HEK293 (cell line): ENCODE data around the gene LSG1.

ENCODE experiments used
- CTCF ChIA-PET: fragments of 350-600 bp; formaldehyde crosslinking; extraction: SDS; loops from one replicate; lab custom pipeline; 2021; ENCODE audit warnings: antibody characterized with exemption; lab: Yijun Ruan, JAX
- POLR2A ChIA-PET: fragments of 300-600 bp; formaldehyde crosslinking; extraction: SDS; loops from one replicate; lab custom pipeline; 2020; ENCODE audit warnings: antibody characterized with exemption, inconsistent platforms; lab: Yijun Ruan, JAX
- H3K27ac ChIP-seq: fragments of 200-500 bp; sonication (Bioruptor generic); 2 replicates; pipeline ENCODE4 v1.5.1; 2014; ENCODE audit warnings: low read depth, low read length, control low read depth, inconsistent platforms; ENCODE audit errors: extremely low read depth
- H3K36me3 ChIP-seq, 2 experiments: fragments of 200-500 bp in 1 of 2; sonication (Bioruptor generic) in 1 of 2; 1 replicate in 1 of 2; 2 replicates in 1 of 2; pipeline ENCODE4 v1.5.1; 2014 to 2017; ENCODE audit warnings: inconsistent platforms in 2 of 2, low read length in 2 of 2; ENCODE audit not compliant: control insufficient read depth in 2 of 2, insufficient read depth in 1 of 2
- H3K4me1 ChIP-seq: fragments of 200-500 bp; sonication (Bioruptor generic); 2 replicates; pipeline ENCODE4 v1.5.1; 2014; ENCODE audit warnings: mild to moderate bottlenecking, low read length, inconsistent platforms; ENCODE audit not compliant: control insufficient read depth, insufficient read depth
- H3K4me3 ChIP-seq: 2 replicates; pipeline ENCODE4 v1.5.1; 2011; ENCODE audit warnings: low read depth, mild to moderate bottlenecking, control low read depth, low read length, moderate library complexity
- H3K9me3 ChIP-seq: fragments of 200-500 bp; sonication (Bioruptor generic); 2 replicates; pipeline ENCODE4 v1.5.1; 2014; ENCODE audit warnings: low read depth, low read length, inconsistent platforms; ENCODE audit not compliant: control insufficient read depth, insufficient read depth
- BCL11A ChIP-seq: fragments of 450-650 bp; formaldehyde crosslinking; IDR thresholded peaks from 2 replicates; pipeline ENCODE4 v1.5.1; 2016; ENCODE audit warnings: low read depth, missing biosample characterization, missing genetic modification characterization
- EGR2 ChIP-seq: fragments of 450-650 bp; formaldehyde crosslinking; IDR thresholded peaks from 2 replicates; pipeline ENCODE4 v1.5.1; 2016; ENCODE audit warnings: low read depth, missing biosample characterization, missing genetic modification characterization
- FEZF1 ChIP-seq: fragments of 450-650 bp; formaldehyde crosslinking; IDR thresholded peaks from 2 replicates; pipeline ENCODE4 v1.5.1; 2016; ENCODE audit warnings: missing biosample characterization, missing genetic modification characterization
- GLIS1 ChIP-seq: fragments of 450-650 bp; formaldehyde crosslinking; IDR thresholded peaks from 2 replicates; pipeline ENCODE4 v1.5.1; 2016; ENCODE audit warnings: missing biosample characterization, missing genetic modification characterization
- OVOL3 ChIP-seq: fragments of 450-650 bp; formaldehyde crosslinking; IDR thresholded peaks from 2 replicates; pipeline ENCODE4 v1.5.1; 2016; ENCODE audit warnings: missing biosample characterization, missing genetic modification characterization
- PRDM1 ChIP-seq: fragments of 450-650 bp; formaldehyde crosslinking; IDR thresholded peaks from 2 replicates; pipeline ENCODE4; 2016; ENCODE audit warnings: missing biosample characterization, missing genetic modification characterization
- REPIN1 ChIP-seq: fragments of 450-650 bp; formaldehyde crosslinking; IDR thresholded peaks from 2 replicates; pipeline ENCODE4 v1.5.1; 2017; ENCODE audit warnings: missing biosample characterization, missing genetic modification characterization, low read depth
- TCF7L2 ChIP-seq: IDR thresholded peaks from 2 replicates; pipeline ENCODE4 v1.6.1; 2011; ENCODE audit warnings: low read depth, mild to moderate bottlenecking, inconsistent platforms, low read length, moderate library complexity, borderline replicate concordance
- YY1 ChIP-seq: fragments of 450-650 bp; formaldehyde crosslinking; IDR thresholded peaks from 2 replicates; pipeline ENCODE4 v1.5.1; 2018; ENCODE audit warnings: missing biosample characterization, missing genetic modification characterization
- ZFHX2 ChIP-seq: fragments of 450-650 bp; formaldehyde crosslinking; conservative IDR thresholded peaks from 2 replicates; pipeline ENCODE4 v1.5.1; 2016; ENCODE audit warnings: missing biosample characterization, missing genetic modification characterization
- ZFP3 ChIP-seq: fragments of 450-650 bp; formaldehyde crosslinking; IDR thresholded peaks from 2 replicates; pipeline ENCODE4 v1.5.1; 2016; ENCODE audit warnings: low read depth, missing biosample characterization, missing genetic modification characterization
- ZNF146 ChIP-seq: fragments of 450-650 bp; formaldehyde crosslinking; IDR thresholded peaks from 2 replicates; pipeline ENCODE4 v1.5.1; 2016; ENCODE audit warnings: missing biosample characterization, missing genetic modification characterization
- ZNF16 ChIP-seq: fragments of 450-650 bp; formaldehyde crosslinking; IDR thresholded peaks from 2 replicates; pipeline ENCODE4 v1.5.1; 2016; ENCODE audit warnings: low read depth, missing biosample characterization, missing genetic modification characterization
- ZNF2 ChIP-seq: fragments of 450-650 bp; formaldehyde crosslinking; IDR thresholded peaks from 2 replicates; pipeline ENCODE4 v1.5.1; 2016; ENCODE audit warnings: missing biosample characterization, missing genetic modification characterization
- ZNF221 ChIP-seq: fragments of 450-650 bp; formaldehyde crosslinking; IDR thresholded peaks from 2 replicates; pipeline ENCODE4 v1.5.1; 2017; ENCODE audit warnings: missing biosample characterization, missing genetic modification characterization, borderline replicate concordance
- ZNF23 ChIP-seq: fragments of 450-650 bp; formaldehyde crosslinking; IDR thresholded peaks from 2 replicates; pipeline ENCODE4 v1.5.1; 2016; ENCODE audit warnings: missing biosample characterization, missing genetic modification characterization, borderline replicate concordance
- ZNF366 ChIP-seq: fragments of 450-650 bp; formaldehyde crosslinking; conservative IDR thresholded peaks from 2 replicates; pipeline ENCODE4 v1.5.1; 2016; ENCODE audit warnings: missing biosample characterization, missing genetic modification characterization
- ZNF394 ChIP-seq: fragments of 450-650 bp; formaldehyde crosslinking; IDR thresholded peaks from 2 replicates; pipeline ENCODE4 v1.5.1; 2016; ENCODE audit warnings: missing biosample characterization, missing genetic modification characterization, mild to moderate bottlenecking, moderate library complexity, borderline replicate concordance
- ZNF416 ChIP-seq: fragments of 450-650 bp; formaldehyde crosslinking; IDR thresholded peaks from 2 replicates; pipeline ENCODE4 v1.5.1; 2016; ENCODE audit warnings: missing biosample characterization, missing genetic modification characterization
- ZNF473 ChIP-seq: fragments of 450-650 bp; formaldehyde crosslinking; IDR thresholded peaks from 2 replicates; pipeline ENCODE4 v1.5.1; 2017; ENCODE audit warnings: missing biosample characterization, missing genetic modification characterization
- ZNF510 ChIP-seq: fragments of 450-650 bp; formaldehyde crosslinking; IDR thresholded peaks from 2 replicates; pipeline ENCODE4 v1.5.1; 2018; ENCODE audit warnings: mild to moderate bottlenecking, missing genetic modification characterization, missing biosample characterization; ENCODE audit not compliant: insufficient replicate concordance
- ZNF571 ChIP-seq: fragments of 450-650 bp; formaldehyde crosslinking; IDR thresholded peaks from 2 replicates; pipeline ENCODE4 v1.5.0; 2017; ENCODE audit warnings: missing biosample characterization, missing genetic modification characterization
- ZNF623 ChIP-seq: fragments of 450-650 bp; formaldehyde crosslinking; IDR thresholded peaks from 2 replicates; pipeline ENCODE4 v1.5.1; 2016; ENCODE audit warnings: missing biosample characterization, missing genetic modification characterization
- ZNF768 ChIP-seq: fragments of 450-650 bp; formaldehyde crosslinking; IDR thresholded peaks from 2 replicates; pipeline ENCODE4 v1.5.1; 2018; ENCODE audit warnings: missing biosample characterization, mild to moderate bottlenecking, missing genetic modification characterization
- ZNF791 ChIP-seq: fragments of 450-650 bp; formaldehyde crosslinking; IDR thresholded peaks from 2 replicates; pipeline ENCODE4 v1.5.1; 2016; ENCODE audit warnings: missing biosample characterization, missing genetic modification characterization
- ZSCAN23 ChIP-seq: fragments of 450-650 bp; formaldehyde crosslinking; IDR thresholded peaks from 2 replicates; pipeline ENCODE4 v1.5.1; 2016; ENCODE audit warnings: missing biosample characterization, missing genetic modification characterization
- ZSCAN5A ChIP-seq: fragments of 450-650 bp; formaldehyde crosslinking; IDR thresholded peaks from 2 replicates; pipeline ENCODE4 v1.5.1; 2016; ENCODE audit warnings: missing biosample characterization, missing genetic modification characterization
- TF ChIP-seq, protein P1 (sequence below): fragments of 450-650 bp; formaldehyde crosslinking; IDR thresholded peaks from 2 replicates; pipeline ENCODE4 v1.5.1; 2016; ENCODE audit warnings: missing biosample characterization, missing genetic modification characterization
- TF ChIP-seq, protein P2 (sequence below): fragments of 450-650 bp; formaldehyde crosslinking; IDR thresholded peaks from 2 replicates; pipeline ENCODE4 v1.5.1; 2016; ENCODE audit warnings: missing biosample characterization, missing genetic modification characterization
- TF ChIP-seq, protein P3 (sequence below): fragments of 450-650 bp; formaldehyde crosslinking; IDR thresholded peaks from 2 replicates; pipeline ENCODE4 v1.5.1; 2017; ENCODE audit warnings: missing biosample characterization, missing genetic modification characterization
- TF ChIP-seq, protein P4 (sequence below): fragments of 450-650 bp; IDR thresholded peaks from 2 replicates; pipeline ENCODE4 v1.5.1; 2018; ENCODE audit warnings: missing biosample characterization, missing genetic modification characterization

LSG1 gene

DNA sequence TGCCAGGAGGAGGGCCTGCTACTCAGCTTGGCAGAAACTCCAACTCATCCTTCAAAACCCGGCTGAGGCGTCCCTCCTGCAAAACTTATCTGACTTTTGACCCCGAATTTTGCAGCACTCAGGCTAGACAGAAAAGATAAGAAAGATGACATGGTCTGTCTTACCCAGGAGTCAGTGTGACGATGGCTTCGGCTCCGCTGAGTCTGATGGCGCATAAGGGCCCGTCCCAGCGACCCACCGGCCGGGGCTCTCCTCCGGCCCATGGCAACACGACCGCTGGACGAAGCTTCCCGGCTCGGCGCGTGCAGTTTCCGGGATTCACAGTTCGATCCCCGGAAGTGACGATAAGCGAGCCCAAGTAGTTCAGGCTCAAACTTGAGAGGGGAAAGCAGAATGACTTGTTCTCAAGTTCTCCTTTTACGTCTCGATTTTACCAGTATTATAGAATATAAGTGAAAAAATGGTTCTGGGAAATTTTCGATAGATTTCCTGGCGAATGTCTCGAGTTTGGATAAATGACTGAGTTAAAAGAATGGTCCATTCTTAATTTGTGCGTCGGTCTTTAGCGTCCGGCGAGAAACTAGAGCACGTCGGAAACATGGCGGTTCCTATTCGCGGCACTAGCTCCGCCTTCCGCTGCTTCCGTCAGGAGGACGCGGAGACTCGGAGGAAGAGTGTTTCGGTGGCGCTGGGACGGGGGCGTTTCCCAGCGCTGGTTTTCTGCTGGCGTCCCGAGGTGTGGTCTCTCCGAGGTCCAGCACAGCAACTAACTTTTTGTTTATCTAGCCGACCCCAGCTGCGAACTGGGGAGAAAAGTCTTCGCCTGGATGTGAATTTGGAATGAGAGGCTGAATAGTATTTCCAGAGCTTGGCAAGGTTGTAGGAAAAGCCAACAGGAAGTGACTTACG lies at the start of gene LSG1:
Gene LSG1, minus strand, starts transcription at position 292 of the 909 bp plus-strand sequence. Its CDS starts 29 bp downstream, at position 263.
- ChIA-PET CTCF (interaction anchor here (0.6 to 4.6 kb wide), 17 partner anchors 9 to 919 kb away, joined by 3 to 32 read pairs (median 3); partner anchors contain the start of genes FAM43A and XXYLT1), POLR2A (interaction anchor here (0.6 to 1.9 kb wide), 7 partner anchors 10 to 598 kb away, joined by 3 to 8 read pairs (median 4); partner anchors contain the start of gene FAM43A)
- H3K27ac ChIP-seq: peak within 1 kb of the TSS; percentile 53
- peaks cover 0 to 24% of the 10 kb centered on the region in 2 experiments; a peak in 2 of 3 replicates for H3K36me3 ChIP-seq
- peak within 1 kb of the TSS; percentile 86 for H3K4me3 ChIP-seq
- H3K4me1 ChIP-seq: no peaks in the 10 kb centered on the region
- no peaks in the 10 kb centered on the region for H3K9me3 ChIP-seq
- TF ChIP-seq ZNF2 (tag by site-specific recombination) (peak; percentile 98), ZNF791 (tag by site-specific recombination) (no peak), ZSCAN5A (tag by site-specific recombination) (peak; percentile 53; the same call in 1 of the 2 replicates), ZNF510 (tag by site-specific recombination) (no peak), ZNF23 (tag by site-specific recombination) (no peak), OVOL3 (no peak), ZFP3 (tag by site-specific recombination) (peak; percentile 66), ZNF416 (tag by site-specific recombination) (no peak), ZNF16 (tag by site-specific recombination) (no peak), REPIN1 (tag by site-specific recombination) (peak; percentile 75; the same call in 1 of the 2 replicates), PRDM1 (tag by site-specific recombination) (no peak; the same call in 1 of the 2 replicates), ZFHX2 (tag by site-specific recombination) (peak; percentile 87), GLIS1 (no peak), ZNF366 (tag by site-specific recombination) (peak; percentile 33; the same call in 1 of the 2 replicates), ZNF473 (tag by site-specific recombination) (no peak), ZNF394 (peak; percentile 64; the same call in 1 of the 2 replicates), ZNF768 (no peak), TCF7L2 (no peak; the same call in 1 of the 2 replicates), EGR2 (peak; percentile 65; the same call in 1 of the 2 replicates), ZNF221 (tag by site-specific recombination) (no peak), ZSCAN23 (tag by site-specific recombination) (0 out of 2 replicates have a peak, but pooled peaks have one; percentile 36), ZNF146 (tag by site-specific recombination) (peak; percentile 50), FEZF1 (tag by site-specific recombination) (0 out of 2 replicates have a peak, but pooled peaks have one; percentile 14), YY1 (tag by site-specific recombination) (peak; percentile 98), ZNF571 (no peak), ZNF623 (no peak), BCL11A (no peak)
- TF ChIP-seq, protein P1, sequence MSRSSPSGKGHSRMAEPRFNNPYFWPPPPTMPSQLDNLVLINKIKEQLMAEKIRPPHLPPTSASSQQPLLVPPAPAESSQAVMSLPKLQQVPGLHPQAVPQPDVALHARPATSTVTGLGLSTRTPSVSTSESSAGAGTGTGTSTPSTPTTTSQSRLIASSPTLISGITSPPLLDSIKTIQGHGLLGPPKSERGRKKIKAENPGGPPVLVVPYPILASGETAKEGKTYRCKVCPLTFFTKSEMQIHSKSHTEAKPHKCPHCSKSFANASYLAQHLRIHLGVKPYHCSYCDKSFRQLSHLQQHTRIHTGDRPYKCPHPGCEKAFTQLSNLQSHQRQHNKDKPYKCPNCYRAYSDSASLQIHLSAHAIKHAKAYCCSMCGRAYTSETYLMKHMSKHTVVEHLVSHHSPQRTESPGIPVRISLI: peak; percentile 60; the same call in 1 of the 2 replicates
- TF ChIP-seq, protein P2, sequence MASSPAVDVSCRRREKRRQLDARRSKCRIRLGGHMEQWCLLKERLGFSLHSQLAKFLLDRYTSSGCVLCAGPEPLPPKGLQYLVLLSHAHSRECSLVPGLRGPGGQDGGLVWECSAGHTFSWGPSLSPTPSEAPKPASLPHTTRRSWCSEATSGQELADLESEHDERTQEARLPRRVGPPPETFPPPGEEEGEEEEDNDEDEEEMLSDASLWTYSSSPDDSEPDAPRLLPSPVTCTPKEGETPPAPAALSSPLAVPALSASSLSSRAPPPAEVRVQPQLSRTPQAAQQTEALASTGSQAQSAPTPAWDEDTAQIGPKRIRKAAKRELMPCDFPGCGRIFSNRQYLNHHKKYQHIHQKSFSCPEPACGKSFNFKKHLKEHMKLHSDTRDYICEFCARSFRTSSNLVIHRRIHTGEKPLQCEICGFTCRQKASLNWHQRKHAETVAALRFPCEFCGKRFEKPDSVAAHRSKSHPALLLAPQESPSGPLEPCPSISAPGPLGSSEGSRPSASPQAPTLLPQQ (tag by site-specific recombination): peak; percentile 78
- TF ChIP-seq, protein P3, sequence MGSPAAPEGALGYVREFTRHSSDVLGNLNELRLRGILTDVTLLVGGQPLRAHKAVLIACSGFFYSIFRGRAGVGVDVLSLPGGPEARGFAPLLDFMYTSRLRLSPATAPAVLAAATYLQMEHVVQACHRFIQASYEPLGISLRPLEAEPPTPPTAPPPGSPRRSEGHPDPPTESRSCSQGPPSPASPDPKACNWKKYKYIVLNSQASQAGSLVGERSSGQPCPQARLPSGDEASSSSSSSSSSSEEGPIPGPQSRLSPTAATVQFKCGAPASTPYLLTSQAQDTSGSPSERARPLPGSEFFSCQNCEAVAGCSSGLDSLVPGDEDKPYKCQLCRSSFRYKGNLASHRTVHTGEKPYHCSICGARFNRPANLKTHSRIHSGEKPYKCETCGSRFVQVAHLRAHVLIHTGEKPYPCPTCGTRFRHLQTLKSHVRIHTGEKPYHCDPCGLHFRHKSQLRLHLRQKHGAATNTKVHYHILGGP (tag by site-specific recombination): no peak
- TF ChIP-seq, protein P4, sequence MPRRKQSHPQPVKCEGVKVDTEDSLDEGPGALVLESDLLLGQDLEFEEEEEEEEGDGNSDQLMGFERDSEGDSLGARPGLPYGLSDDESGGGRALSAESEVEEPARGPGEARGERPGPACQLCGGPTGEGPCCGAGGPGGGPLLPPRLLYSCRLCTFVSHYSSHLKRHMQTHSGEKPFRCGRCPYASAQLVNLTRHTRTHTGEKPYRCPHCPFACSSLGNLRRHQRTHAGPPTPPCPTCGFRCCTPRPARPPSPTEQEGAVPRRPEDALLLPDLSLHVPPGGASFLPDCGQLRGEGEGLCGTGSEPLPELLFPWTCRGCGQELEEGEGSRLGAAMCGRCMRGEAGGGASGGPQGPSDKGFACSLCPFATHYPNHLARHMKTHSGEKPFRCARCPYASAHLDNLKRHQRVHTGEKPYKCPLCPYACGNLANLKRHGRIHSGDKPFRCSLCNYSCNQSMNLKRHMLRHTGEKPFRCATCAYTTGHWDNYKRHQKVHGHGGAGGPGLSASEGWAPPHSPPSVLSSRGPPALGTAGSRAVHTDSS: no peak
